NCI-H748 treated with DMSO at 0.1 percent for 48 hours (cell line): ENCODE measurements around the gene ANKRD6.

Experiments used
- DNase-seq: peaks from one replicate; lab custom pipeline; 2025; lab: John Stamatoyannopoulos, UW

ANKRD6 gene

GRCh38 chr6:89509777-89510281, 76.9 kb downstream of the ANKRD6 start:
- peak; percentile 74 for DNase-seq

- DNase-seq = no peak
These were observed 77.4 kb downstream of the ANKRD6 start for GRCh38 chr6:89510393-89510792.

- DNase-seq = no peak
These were observed 85.6 kb downstream of the ANKRD6 start for GRCh38 chr6:89518352-89519055.

- no peak for DNase-seq
These were observed 87.8 kb downstream of the ANKRD6 start for GRCh38 chr6:89520736-89521135.

- DNase-seq = no peak
These were observed 89.8 kb downstream of the ANKRD6 start for GRCh38 chr6:89522778-89523177.

GRCh38 chr6:89525786-89526562, 93.0 kb downstream of the ANKRD6 start:
- DNase-seq = no peak

GRCh38 chr6:89526563-89526869, 93.6 kb downstream of the ANKRD6 start:
- no peak for DNase-seq

GRCh38 chr6:89527634-89528033, 94.7 kb downstream of the ANKRD6 start:
- no peak for DNase-seq

- DNase-seq = no peak
These were observed 95.9 kb downstream of the ANKRD6 start for GRCh38 chr6:89528866-89529265.

- DNase-seq = no peak
These were observed 98.0 kb downstream of the ANKRD6 start for GRCh38 chr6:89530982-89531381.

- DNase-seq = peak; percentile 6
These were observed 103.3 kb downstream of the ANKRD6 start for GRCh38 chr6:89536231-89536630.

- DNase-seq = no peak
These were observed 106.8 kb downstream of the ANKRD6 start for GRCh38 chr6:89539779-89540178.

- DNase-seq = no peak
These were observed 109.3 kb downstream of the ANKRD6 start for GRCh38 chr6:89542081-89542857.

- DNase-seq = no peak
These were observed 109.9 kb downstream of the ANKRD6 start for GRCh38 chr6:89542866-89543265.

GRCh38 chr6:89547281-89547680, 114.3 kb downstream of the ANKRD6 start:
- peak; percentile 16 for DNase-seq

GRCh38 chr6:89553431-89553830, 120.5 kb downstream of the ANKRD6 start:
- no peak for DNase-seq

GRCh38 chr6:89554106-89554505, 121.2 kb downstream of the ANKRD6 start:
- DNase-seq = no peak

GRCh38 chr6:89555031-89555430, 122.1 kb downstream of the ANKRD6 start:
- DNase-seq = no peak

- DNase-seq = peak; percentile 66
These were observed 122.9 kb downstream of the ANKRD6 start for GRCh38 chr6:89555806-89556205.

GRCh38 chr6:89559487-89559886, 126.5 kb downstream of the ANKRD6 start:
- DNase-seq = no peak

GRCh38 chr6:89562093-89562973, 129.4 kb downstream of the ANKRD6 start:
- no peak for DNase-seq

GRCh38 chr6:89563866-89564265, 130.9 kb downstream of the ANKRD6 start:
- no peak for DNase-seq
